Measurements from ENCODE around the gene MYO18B. TPM values are rescaled to one million over a fixed set of nuclear protein-coding genes. Genes with fewer than 3 reads are reported as not detected.

The MYO18B gene
- total RNA-seq, 2 donors from 2014 or later: 0.03 TPM; not detected in 1

DNA sequence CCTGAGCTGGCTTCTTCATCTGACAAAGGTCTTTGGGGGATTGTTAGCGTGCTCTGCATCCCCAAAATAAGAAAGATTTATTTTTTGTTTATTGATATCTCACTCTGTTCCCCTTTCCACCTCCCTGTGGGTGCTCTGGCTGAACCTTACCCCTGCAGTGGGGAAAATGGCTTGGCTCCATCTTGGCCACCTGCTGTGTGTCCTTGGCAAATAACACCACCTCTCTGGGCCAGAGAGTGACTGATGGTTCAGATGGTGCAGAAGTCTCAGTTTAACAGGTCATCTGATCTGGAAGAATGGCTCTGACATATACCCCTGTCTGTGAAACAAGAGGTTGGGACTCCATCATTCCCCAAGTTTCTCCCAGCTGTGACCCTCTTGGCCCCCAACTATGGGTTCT lies 157.6 kb downstream of the MYO18B start:
- intact Hi-C loops (cut with DNase I, micrococcal nuclease): no loop called here
- no peak for ATAC-seq

DNA sequence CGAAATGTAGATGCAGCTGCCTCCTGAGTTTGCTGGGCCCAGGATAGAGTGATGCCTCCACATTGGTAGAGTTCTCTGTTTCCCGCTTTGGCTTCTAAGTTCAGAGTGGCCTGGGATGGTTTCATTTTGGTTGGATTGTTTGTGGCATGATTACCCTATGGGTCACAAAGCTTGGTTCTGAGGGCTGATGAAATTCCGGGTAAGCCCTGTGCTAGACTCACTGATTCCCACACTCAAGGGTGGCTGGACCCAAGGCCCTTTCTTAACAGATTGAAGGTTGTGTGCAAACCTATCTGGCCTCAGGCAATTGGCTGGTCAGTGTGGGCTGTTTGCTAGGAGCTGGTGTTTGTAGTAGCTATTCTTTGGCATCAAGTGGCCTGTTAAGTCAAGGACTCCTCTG lies 158.4 kb downstream of the MYO18B start:
- intact Hi-C loops (cut with DNase I, micrococcal nuclease): no loop called here
- DNase-seq: no peak
- ATAC-seq: no peak

More for the DNA sequence above, 157.6 kb downstream of the MYO18B start:
- no peak for DNase-seq

DNA sequence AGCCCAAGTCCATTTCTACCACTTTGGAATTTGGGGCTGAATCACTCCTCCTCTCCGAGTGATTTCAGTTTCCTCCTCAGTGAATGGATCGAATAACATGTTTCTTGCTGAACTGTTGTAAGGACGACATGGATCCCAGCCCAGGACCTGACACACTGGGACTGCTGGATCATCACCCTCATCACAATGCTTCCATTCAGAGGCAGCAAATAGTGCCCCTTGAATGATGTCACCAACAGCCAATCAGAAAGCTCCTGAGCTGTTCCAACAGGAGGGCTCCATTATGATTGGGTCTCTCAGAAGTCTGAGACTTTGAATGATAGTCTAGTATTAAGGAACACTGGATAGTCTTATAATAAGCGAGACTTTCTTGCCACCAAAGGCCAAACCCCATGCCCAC lies 158.9 kb downstream of the MYO18B start:
- intact Hi-C loops (cut with DNase I, micrococcal nuclease): no loop called here
- ATAC-seq: no peak

DNA sequence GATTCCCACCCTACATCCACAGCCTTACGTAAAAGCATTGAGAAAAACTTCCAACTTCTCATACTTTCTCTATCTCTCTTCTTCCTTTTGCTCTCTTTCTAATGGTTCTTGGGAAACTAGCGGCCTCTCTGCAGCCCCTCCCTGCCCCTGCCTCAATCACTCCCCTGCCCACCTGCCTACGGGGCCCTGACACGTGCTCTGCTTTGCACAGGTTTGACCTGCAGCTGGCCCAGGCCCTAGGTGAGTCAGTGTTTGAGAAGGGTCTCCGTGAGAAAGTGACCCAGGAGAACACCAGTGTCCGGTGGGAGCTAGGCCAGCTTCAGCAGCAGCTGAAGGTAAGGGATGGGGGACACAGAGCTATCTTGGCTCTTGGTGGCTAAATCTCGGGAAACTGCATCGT lies 160.4 kb downstream of the MYO18B start:
- no peak for DNase-seq
- no peak for ATAC-seq
- intact Hi-C loops (cut with DNase I, micrococcal nuclease): no loop called here

More for the DNA sequence above, 158.9 kb downstream of the MYO18B start:
- no peak for DNase-seq

DNA sequence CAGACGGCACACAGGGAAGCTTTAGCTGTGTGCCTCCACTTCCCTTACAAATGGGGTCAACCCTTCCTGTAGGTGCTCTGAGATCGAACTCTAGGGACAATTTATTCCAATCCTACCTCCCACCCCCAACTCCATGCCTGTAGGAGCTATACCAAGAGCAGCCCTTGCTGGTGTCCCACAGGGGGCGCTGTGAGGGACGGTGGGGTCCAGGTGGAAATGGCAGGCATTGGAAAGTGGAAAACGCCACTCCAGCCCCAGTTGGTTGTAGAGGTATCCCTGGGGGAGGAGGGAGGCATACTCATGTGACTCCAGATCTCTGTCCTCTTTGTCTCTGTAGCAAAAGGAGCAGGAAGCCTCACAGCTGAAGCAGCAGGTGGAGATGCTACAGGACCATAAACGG lies 161.3 kb downstream of the MYO18B start:
- intact Hi-C loops (cut with DNase I, micrococcal nuclease): no loop called here
- no peak for DNase-seq
- ATAC-seq: no peak

DNA sequence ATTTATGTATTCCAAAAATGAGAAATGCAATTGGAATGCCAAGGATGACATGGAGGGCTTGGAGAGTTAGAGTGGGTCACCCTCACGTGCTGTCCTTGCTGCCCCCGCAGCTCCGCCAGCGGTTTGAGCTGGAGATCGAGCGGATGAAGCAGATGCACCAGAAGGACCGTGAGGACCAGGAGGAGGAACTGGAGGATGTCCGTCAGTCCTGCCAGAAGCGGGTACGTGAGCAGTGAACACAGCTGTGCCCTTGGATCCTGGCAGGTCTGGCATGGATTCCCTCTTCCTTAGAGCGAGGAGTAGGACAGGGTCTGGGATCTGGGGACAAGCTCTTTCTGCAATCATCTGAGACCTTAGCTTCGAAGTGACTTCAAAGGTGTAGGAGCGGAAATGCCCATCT lies 166.2 kb downstream of the MYO18B start:
- DNase-seq (no peak), ATAC-seq (no peak)
- intact Hi-C loops (cut with DNase I, micrococcal nuclease): no loop called here

DNA sequence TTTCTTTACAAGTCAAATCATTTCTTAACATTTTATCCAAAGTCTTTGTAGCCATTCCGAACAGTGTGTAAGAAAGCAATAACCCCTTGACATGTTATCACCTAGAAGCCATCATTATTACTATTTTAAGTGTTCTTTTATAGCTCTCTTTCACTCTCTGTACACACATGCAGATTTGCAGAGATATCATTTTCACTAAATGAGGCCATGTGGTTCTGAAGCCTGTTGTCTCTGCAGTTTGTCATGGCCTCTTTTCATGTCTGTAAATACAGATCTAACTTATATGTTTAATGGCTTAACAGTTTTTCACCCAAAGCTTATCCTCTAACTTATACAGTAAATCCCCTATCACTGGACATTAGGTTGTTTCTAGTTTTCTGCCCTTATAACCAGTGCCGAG lies 166.8 kb downstream of the MYO18B start:
- DNase-seq: no peak
- intact Hi-C loops (cut with DNase I, micrococcal nuclease): no loop called here
- no peak for ATAC-seq

DNA sequence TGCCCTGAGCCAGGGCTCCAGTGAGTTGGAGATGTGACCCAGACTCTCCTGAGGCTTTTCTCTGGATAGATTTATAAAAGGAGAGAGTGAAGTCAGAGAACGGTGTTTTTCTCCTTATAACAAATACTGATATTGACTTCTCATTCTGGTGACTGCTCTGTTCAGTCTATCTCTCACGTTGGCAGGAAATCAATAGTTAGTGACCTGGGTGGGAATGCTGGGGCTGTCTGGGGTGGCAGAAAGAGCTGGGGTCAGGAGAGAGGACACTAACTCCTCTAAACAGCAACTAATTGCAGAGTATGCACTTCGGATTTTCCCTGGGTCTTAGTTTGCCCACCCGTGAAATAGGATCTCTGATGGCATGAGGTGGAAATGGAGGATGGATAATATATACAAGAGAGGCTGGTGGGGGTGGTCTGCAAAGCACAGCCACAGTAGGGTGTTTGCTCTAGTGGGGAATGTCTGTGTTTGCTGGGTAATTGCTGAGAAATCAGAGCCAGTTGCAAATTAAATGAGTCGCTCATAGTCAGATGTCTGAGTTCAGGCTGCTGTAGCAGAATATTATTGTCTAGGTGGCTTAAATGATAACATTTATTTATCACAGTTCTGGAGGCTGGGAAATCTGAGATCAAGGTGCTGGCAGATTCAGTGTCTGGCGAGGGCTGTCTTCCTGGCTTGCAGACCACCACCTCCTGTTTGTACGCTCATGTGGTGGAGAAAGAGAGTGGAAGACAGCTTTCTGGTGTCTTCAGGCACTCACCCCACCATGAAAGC lies 167.8 kb downstream of the MYO18B start:
- intact Hi-C loops (cut with DNase I, micrococcal nuclease): no loop called here
- no peak for DNase-seq
- ATAC-seq: no peak

DNA sequence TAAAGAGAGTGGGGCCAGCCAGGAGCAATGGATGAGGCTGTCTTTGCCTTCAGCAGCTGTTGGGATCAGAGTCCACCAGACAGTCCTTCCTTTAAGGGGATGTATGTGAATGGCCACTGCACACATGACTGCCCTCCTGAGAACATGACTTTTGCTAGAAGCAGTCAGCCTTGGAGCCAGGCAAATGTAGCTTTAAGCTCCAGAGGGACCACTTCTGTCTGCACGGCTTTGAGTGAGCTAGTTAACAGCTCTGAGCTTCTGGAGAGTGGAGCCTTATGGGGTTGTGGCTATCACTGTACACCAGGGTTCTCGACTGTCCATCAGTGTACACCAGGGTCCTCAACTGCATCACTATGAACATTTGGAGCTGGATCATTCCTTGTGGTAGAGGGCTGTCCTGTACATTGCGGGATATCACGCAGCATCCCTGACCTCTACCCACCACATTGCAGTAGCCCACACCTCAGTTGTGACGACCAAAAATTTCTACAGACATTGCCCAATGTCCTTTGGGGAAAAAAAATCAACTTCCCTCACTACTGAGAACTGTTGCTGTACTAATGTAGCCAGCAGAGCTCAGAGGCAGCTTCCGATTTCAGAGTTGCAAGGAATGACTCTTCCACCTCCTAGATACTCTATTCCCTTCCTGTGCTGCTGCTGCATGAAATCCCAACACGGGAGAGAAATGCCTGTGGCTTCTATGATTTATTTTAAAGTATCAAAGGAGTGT lies 169.4 kb downstream of the MYO18B start:
- intact Hi-C loops (cut with DNase I, micrococcal nuclease): no loop called here
- DNase-seq (no peak), ATAC-seq (no peak)

DNA sequence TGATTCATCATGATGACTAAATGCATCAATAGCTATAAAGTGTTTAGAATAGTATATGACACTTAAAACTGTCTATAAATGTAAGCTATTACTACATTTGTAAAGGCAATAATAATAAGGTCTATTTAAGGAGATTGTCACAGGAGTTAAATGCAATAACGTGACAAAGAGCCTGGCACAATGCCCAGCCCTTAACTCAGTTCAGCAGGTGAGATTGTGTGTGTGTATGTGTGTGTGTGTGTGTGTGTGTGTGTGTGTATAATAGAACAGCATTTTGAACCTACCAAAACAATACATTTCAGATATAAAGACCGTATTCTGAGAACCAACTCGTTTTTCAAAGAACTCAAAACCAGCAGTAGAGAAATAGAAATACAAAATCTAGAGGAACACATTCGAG lies 177.5 kb downstream of the MYO18B start:
- ATAC-seq: no peak
- no peak for DNase-seq
- intact Hi-C loops (cut with DNase I, micrococcal nuclease): no loop called here

DNA sequence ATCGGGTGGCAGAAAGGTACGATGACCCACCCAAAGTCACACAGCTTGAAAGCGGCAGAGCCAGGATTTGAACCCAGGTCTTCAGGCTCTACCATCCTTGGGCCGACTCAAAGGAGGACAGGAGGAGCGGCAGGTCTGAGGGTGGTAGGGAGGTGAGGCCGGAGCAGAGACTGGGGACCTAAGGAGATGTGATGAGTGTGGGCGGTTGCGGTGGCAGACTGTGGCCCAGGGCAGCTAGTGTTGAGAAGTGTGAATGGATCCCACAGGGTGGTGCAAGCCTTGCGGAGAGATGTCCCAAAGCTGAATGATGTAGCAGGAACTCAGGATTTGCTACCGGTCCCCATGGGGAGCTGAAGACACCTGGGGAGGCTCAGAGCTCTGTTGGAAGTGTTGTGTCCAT lies 180.2 kb downstream of the MYO18B start:
- DNase-seq: no peak
- intact Hi-C loops (cut with DNase I, micrococcal nuclease): no loop called here
- ATAC-seq: no peak

DNA sequence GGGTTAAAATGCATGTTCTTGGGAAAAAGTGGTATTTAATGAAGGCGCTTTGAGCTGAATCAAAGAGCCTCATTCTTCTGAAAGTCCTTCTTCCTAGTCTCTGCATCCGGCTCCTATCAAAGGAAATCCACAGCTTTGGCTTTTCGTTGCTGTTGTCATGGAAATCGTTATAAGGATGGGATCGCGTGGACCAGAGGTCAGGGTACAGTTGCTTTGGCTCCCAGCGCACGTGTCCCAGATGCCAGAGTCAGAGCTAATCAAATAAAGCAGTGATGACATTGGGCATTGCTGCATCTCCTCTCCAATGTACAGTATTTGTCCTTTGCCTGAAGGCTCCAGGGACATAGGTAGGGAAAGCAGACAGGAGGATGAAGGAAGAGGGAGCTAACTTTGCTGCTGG lies 181.9 kb downstream of the MYO18B start:
- ATAC-seq: no peak
- no peak for DNase-seq
- intact Hi-C loops (cut with DNase I, micrococcal nuclease): no loop called here

DNA sequence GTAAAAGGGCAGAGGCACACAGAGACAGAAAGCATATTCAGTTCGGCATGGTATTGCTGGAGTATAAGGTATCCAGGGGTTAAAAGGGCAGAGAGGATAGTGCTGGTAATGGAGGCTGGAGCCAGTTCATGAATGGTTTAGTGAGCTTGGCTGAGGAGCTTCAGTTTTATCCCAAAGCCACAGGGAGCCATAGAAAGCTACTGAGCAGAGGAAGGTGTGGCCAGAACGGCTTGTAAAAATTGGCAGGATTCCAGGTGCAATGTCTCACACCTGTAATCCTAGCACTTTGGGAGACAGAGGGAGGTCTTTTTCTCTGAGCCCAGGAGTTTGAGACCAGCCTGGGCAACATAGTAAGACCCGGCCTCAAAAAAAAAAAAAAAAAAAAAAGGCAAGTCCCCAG lies 186.1 kb downstream of the MYO18B start:
- DNase-seq: no peak
- no peak for ATAC-seq
- intact Hi-C loops (cut with DNase I, micrococcal nuclease): no loop called here

DNA sequence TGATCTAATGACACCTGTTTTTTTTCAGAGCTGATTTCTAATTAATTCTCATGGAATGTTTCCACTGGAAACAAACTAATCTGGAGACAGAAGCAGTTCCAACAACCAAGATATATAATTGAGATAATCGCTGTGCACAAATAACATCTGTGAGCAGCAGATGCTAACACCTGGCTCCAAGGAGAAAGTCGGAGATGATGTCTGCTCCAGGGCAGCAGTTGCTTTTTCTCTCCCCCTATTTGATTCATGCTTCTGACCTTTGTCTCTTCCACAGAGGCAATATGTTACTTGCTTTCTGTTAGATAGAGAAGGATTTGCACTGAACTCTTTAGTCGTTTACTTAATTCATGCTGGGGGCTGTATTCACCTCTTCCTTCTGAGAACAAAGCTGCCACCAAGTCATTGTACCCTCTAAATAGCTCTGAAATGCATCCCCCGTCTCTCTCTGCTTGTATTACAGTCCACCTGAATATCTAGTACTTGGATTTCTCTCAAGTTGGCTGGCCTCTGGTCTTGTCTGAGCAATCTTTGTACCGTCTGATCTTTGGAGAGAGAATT lies 187.4 kb downstream of the MYO18B start:
- intact Hi-C loops (cut with DNase I, micrococcal nuclease): no loop called here
- ATAC-seq (no peak), DNase-seq (no peak)

DNA sequence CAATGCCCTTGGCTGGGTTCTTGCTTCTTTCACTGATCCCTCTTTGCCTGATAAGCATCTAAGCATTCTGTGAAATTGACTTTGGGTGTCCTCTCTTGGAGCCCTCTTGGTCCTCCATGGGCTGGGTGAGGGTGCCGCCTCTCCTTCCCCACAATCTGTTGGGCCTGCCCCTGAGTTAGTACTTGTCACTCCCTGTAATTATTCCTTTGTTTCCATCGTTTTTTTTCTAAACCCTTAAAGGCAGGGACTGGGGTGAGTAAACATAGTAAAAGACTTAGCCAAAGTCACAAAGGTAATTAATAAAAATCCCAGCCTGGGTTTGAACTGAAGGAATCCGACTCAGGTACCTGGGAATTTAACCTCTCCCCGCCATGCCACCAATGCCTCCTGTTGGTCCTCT lies 188.1 kb downstream of the MYO18B start:
- ATAC-seq (no peak), DNase-seq (no peak)
- intact Hi-C loops (cut with DNase I, micrococcal nuclease): no loop called here

DNA sequence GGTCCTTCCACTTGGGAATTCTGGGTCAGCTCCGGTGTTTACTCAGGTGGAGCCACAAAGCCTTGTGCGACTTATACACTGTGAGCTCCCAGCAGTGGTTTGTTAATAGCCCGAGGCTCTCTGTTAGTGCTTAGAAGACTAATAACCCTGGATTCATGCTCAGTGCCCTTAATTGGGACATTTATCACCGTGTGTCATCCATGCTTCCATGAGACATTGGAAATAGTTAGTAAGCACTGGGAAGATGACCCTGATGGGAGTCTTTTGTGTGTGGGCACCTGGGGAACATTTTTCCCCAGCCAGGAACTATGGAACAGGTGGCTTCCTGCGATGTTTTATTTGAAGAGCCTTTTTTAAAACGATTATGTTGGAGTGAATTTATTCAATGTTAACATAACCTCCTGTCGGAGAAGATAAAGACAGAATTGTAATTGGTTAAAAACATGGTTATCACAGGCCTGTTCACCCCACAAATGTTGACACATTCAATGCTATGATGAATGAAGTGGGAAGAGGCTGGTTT lies 188.9 kb downstream of the MYO18B start:
- intact Hi-C loops (cut with DNase I, micrococcal nuclease): no loop called here
- DNase-seq: no peak

DNA sequence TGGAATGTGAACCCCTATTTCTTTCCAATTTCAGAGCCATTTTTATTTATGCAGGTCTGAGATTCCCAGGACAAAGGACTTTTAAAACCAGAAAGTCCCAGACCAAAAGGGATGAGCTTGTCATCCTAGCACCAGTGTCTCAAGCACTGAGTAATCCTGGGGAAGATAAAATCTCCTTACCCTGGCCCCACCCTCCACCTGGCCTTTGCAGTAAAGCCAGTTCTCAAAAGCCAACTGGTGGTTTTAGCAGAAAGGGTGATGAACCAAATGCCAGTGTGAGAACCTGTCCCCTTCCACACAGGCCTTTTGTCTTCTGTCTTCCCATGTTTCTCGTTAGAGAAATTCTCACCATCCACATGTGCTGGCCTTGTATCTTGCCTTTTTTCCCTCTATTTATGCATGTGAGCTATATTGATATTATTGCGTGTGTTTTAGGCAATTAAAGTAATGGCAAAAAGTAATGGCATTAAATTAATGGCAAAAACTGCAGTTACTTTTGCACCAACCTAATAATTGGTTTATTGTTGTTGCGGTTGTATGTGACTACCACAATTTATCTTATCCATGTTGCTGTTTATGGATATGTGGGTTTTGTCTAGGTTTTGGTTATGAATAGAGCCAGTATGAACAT lies 191.3 kb downstream of the MYO18B start:
- ATAC-seq (no peak), DNase-seq (no peak)
- intact Hi-C loops (cut with DNase I, micrococcal nuclease): no loop called here

More for the DNA sequence above, 188.9 kb downstream of the MYO18B start:
- no peak for ATAC-seq

DNA sequence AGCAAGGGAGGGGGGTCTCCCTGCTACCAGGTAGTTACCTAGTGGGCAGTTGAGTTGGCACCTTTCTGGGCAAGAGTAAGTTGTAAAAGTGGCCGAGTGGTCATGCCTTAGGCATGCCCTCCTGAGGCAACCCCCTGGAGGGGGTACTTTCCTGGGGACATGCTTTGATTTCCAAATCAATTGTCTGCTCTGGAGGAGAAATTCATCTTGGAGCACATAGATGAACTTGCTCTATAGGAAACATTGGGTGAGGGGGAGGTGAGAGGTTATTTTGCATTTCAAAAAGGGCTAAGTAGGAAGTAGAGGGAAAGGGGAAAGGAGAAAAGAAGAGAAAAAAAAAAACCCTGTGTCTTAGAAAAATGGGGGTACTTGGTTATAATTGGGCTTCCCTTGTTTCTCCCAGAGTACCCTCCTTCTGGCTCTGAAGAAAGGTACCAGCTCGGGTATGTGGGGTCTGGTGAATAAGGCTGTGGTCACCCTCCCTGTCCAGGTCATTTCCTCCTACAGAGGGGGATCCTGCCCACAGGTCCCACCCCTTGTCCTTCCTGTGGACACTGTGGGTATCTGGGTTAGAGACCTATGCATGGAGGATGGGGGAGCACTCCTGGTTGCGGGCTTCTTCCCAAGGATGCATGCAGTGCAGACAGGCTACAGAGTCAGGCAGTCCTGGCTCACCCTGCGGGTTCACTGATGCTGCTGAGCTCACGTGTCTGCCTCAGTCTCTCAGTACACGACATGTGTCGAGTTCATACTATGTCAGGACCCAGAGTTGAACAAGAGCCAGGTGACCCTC lies 193.5 kb downstream of the MYO18B start:
- no peak for ATAC-seq
- intact Hi-C loops (cut with DNase I, micrococcal nuclease): no loop called here
- DNase-seq: no peak

DNA sequence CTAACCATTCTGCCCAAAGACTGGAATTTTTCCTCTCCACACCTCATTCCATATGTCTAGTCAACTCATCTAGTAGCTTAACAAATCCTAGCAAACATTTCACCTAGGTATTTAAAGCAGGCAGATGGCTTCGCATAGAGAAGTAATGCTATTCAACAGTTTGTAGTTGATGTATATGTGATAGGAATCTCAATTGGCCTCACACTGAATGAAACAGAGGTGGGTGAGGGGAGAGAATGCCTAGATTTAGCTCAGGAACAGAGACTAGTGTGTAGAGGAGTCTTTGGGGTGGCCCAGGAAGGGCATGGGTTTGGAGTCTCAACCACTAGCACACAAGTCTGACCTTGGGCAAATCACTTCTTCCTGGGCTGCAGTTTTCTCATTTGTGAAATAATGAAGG lies 196.2 kb downstream of the MYO18B start:
- intact Hi-C loops (cut with DNase I, micrococcal nuclease): no loop called here
- DNase-seq: no peak
- no peak for ATAC-seq
